Eye (tissue), 1 donor: ENCODE data around the gene PIMREG.
A peak's percentile ranks its signal among the peaks of the same experiment; 100 is the strongest.

Experiments used
- DNase-seq: peaks from one replicate; pipeline ENCODE4 v3.0.0-alpha.2; 2015

The PIMREG gene

GRCh38 chr17:6462692-6463091 is 18.4 kb downstream of the PIMREG start:
- no peak for DNase-seq

- DNase-seq: no peak
These were observed 19.6 kb downstream of the PIMREG start for GRCh38 chr17:6463616-6464445.

- no peak for DNase-seq
These were observed 20.3 kb downstream of the PIMREG start for GRCh38 chr17:6464446-6465041.

- no peak for DNase-seq
These were observed 21.1 kb downstream of the PIMREG start for GRCh38 chr17:6465206-6466003.

- no peak for DNase-seq
These were observed 23.3 kb downstream of the PIMREG start for GRCh38 chr17:6467567-6467966.

GRCh38 chr17:6468051-6468790 is 24.0 kb downstream of the PIMREG start:
- DNase-seq: no peak

GRCh38 chr17:6470146-6470718 is 26.0 kb downstream of the PIMREG start:
- no peak for DNase-seq

GRCh38 chr17:6470751-6471521 is 26.7 kb downstream of the PIMREG start:
- DNase-seq: no peak

GRCh38 chr17:6471531-6472465 is 27.5 kb downstream of the PIMREG start:
- no peak for DNase-seq

- DNase-seq: no peak
These were observed 28.3 kb downstream of the PIMREG start for GRCh38 chr17:6472517-6472916.

GRCh38 chr17:6473128-6473767 is 29.0 kb downstream of the PIMREG start:
- peak; percentile 93 for DNase-seq

- DNase-seq: no peak
These were observed 30.1 kb downstream of the PIMREG start for GRCh38 chr17:6474376-6474775.

- DNase-seq: peak; percentile 50
These were observed 30.7 kb downstream of the PIMREG start for GRCh38 chr17:6474906-6475305.

- DNase-seq: peak; percentile 40
These were observed 31.2 kb downstream of the PIMREG start for GRCh38 chr17:6475411-6475810.

GRCh38 chr17:6476076-6476809 is 32.0 kb downstream of the PIMREG start:
- no peak for DNase-seq

GRCh38 chr17:6476810-6477179 is 32.5 kb downstream of the PIMREG start:
- DNase-seq: peak; percentile 69

- no peak for DNase-seq
These were observed 33.7 kb downstream of the PIMREG start for GRCh38 chr17:6477831-6478383.

- DNase-seq: no peak
These were observed 34.2 kb downstream of the PIMREG start for GRCh38 chr17:6478486-6478885.
